Measurements from ENCODE around the gene FABP3. TPM values are rescaled to one million over a fixed set of nuclear protein-coding genes. Genes with fewer than 3 reads are reported as not detected.
A peak's percentile ranks its signal among the peaks of the same experiment; 100 is the strongest.

FABP3 gene
- total and polyA plus RNA-seq, 2 of the 13 experiments (the other 11 are each of a cell fraction or from before 2014, with no cell fraction given) = 0.21 to 0.24 TPM

DNA sequence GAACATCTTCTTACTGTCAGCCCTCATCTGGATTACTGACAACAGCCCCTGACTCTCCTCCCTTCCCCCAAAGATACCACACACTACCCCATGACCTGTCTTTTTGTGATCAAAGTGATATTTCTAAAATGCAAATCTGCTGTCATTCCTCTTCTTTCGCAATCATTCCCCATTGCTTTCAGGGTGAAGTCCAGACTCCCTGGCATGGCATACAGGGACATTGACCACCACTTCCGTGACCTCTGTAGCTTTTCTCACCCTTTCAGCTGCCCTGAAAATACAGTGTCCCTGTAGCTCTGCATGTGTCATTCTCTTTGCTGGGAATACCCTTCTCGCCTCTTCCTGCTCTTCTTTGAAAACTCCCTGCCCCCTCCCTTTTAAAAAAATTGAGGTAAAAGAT, 44.3 kb upstream of the FABP3 start (continued):
- TF ChIP-seq MIXL1 (CRISPR knock-in tag; IDR thresholded peaks at IDR 0.05) (peak; percentile 88), NR2F6 (IDR thresholded peaks at IDR 0.05) (peak; percentile 96), NR2F6 (CRISPR knock-in tag; IDR thresholded peaks at IDR 0.05) (peak; percentile 98), ZBTB7B (CRISPR knock-in tag; IDR thresholded peaks at IDR 0.05) (peak; percentile 69), ZNF484 (CRISPR knock-in tag; IDR thresholded peaks at IDR 0.05; ENCODE audit: borderline replicate concordance, low read depth) (no peak), YEATS2 (CRISPR knock-in tag; IDR thresholded peaks at IDR 0.05; ENCODE audit: borderline replicate concordance) (peak; percentile 57; the same call in 1 of the 2 replicates), FOXA1 (IDR thresholded peaks at IDR 0.05) (no peak), FOXA1 (CRISPR knock-in tag; IDR thresholded peaks at IDR 0.05) (0 out of 2 replicates have a peak, but pooled peaks have one; percentile 21), SOX5 (CRISPR knock-in tag; IDR thresholded peaks at IDR 0.05; ENCODE audit: borderline replicate concordance) (peak; percentile 89), CREB1 (IDR thresholded peaks at IDR 0.05) (peak; percentile 25; the same call in 1 of the 2 replicates), CREB1 (CRISPR knock-in tag; IDR thresholded peaks at IDR 0.05) (peak; percentile 86), FOXO1 (CRISPR knock-in tag; IDR thresholded peaks at IDR 0.05) (peak; percentile 86; the same call in 1 of the 2 replicates), SP5 (CRISPR knock-in tag; IDR thresholded peaks at IDR 0.05; ENCODE audit: borderline replicate concordance, low read depth) (peak; percentile 64), ZNF614 (CRISPR knock-in tag; IDR thresholded peaks at IDR 0.05; ENCODE audit: borderline replicate concordance) (peak; percentile 93), ZNF878 (CRISPR knock-in tag; IDR thresholded peaks at IDR 0.05) (peak; percentile 69; the same call in 1 of the 2 replicates), ZNF550 (CRISPR knock-in tag; IDR thresholded peaks at IDR 0.05; ENCODE audit: borderline replicate concordance) (no peak), ZNF296 (CRISPR knock-in tag; conservative IDR thresholded peaks at IDR 0.05) (no peak), MYNN (CRISPR knock-in tag; IDR thresholded peaks at IDR 0.05; ENCODE audit: low read depth) (no peak)
- TF ChIP-seq, protein P1, sequence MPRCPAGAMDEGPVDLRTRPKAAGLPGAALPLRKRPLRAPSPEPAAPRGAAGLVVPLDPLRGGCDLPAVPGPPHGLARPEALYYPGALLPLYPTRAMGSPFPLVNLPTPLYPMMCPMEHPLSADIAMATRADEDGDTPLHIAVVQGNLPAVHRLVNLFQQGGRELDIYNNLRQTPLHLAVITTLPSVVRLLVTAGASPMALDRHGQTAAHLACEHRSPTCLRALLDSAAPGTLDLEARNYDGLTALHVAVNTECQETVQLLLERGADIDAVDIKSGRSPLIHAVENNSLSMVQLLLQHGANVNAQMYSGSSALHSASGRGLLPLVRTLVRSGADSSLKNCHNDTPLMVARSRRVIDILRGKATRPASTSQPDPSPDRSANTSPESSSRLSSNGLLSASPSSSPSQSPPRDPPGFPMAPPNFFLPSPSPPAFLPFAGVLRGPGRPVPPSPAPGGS (CRISPR knock-in tag; IDR thresholded peaks at IDR 0.05) = no peak
- TF ChIP-seq, protein P2, sequence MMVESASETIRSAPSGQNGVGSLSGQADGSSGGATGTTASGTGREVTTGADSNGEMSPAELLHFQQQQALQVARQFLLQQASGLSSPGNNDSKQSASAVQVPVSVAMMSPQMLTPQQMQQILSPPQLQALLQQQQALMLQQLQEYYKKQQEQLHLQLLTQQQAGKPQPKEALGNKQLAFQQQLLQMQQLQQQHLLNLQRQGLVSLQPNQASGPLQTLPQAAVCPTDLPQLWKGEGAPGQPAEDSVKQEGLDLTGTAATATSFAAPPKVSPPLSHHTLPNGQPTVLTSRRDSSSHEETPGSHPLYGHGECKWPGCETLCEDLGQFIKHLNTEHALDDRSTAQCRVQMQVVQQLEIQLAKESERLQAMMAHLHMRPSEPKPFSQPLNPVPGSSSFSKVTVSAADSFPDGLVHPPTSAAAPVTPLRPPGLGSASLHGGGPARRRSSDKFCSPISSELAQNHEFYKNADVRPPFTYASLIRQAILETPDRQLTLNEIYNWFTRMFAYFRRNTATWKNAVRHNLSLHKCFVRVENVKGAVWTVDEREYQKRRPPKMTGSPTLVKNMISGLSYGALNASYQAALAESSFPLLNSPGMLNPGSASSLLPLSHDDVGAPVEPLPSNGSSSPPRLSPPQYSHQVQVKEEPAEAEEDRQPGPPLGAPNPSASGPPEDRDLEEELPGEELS (CRISPR knock-in tag; IDR thresholded peaks at IDR 0.05) = peak; percentile 89
- TF ChIP-seq, protein P3, sequence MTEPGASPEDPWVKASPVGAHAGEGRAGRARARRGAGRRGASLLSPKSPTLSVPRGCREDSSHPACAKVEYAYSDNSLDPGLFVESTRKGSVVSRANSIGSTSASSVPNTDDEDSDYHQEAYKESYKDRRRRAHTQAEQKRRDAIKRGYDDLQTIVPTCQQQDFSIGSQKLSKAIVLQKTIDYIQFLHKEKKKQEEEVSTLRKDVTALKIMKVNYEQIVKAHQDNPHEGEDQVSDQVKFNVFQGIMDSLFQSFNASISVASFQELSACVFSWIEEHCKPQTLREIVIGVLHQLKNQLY (CRISPR knock-in tag; IDR thresholded peaks at IDR 0.05) = peak; percentile 86
- TF ChIP-seq, protein P4, sequence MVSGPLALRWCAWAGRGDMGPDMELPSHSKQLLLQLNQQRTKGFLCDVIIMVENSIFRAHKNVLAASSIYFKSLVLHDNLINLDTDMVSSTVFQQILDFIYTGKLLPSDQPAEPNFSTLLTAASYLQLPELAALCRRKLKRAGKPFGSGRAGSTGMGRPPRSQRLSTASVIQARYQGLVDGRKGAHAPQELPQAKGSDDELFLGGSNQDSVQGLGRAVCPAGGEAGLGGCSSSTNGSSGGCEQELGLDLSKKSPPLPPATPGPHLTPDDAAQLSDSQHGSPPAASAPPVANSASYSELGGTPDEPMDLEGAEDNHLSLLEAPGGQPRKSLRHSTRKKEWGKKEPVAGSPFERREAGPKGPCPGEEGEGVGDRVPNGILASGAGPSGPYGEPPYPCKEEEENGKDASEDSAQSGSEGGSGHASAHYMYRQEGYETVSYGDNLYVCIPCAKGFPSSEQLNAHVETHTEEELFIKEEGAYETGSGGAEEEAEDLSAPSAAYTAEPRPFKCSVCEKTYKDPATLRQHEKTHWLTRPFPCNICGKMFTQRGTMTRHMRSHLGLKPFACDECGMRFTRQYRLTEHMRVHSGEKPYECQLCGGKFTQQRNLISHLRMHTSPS (CRISPR knock-in tag; IDR thresholded peaks at IDR 0.05; ENCODE audit: low read depth) = peak; percentile 93
- TF ChIP-seq, protein P5, sequence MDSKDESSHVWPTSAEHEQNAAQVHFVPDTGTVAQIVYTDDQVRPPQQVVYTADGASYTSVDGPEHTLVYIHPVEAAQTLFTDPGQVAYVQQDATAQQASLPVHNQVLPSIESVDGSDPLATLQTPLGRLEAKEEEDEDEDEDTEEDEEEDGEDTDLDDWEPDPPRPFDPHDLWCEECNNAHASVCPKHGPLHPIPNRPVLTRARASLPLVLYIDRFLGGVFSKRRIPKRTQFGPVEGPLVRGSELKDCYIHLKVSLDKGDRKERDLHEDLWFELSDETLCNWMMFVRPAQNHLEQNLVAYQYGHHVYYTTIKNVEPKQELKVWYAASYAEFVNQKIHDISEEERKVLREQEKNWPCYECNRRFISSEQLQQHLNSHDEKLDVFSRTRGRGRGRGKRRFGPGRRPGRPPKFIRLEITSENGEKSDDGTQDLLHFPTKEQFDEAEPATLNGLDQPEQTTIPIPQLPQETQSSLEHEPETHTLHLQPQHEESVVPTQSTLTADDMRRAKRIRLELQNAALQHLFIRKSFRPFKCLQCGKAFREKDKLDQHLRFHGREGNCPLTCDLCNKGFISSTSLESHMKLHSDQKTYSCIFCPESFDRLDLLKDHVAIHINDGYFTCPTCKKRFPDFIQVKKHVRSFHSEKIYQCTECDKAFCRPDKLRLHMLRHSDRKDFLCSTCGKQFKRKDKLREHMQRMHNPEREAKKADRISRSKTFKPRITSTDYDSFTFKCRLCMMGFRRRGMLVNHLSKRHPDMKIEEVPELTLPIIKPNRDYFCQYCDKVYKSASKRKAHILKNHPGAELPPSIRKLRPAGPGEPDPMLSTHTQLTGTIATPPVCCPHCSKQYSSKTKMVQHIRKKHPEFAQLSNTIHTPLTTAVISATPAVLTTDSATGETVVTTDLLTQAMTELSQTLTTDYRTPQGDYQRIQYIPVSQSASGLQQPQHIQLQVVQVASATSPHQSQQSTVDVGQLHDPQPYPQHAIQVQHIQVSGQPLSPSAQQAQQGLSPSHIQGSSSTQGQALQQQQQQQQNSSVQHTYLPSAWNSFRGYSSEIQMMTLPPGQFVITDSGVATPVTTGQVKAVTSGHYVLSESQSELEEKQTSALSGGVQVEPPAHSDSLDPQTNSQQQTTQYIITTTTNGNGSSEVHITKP (CRISPR knock-in tag; IDR thresholded peaks at IDR 0.05; ENCODE audit: low read depth) = peak; percentile 68
- TF ChIP-seq, protein P6, sequence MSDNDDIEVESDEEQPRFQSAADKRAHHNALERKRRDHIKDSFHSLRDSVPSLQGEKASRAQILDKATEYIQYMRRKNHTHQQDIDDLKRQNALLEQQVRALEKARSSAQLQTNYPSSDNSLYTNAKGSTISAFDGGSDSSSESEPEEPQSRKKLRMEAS (IDR thresholded peaks at IDR 0.05) = peak; percentile 76
